Left lung (tissue), 10 donors: ENCODE results near the gene WNT2B. TPM values are rescaled to one million over a fixed set of nuclear protein-coding genes. Genes with fewer than 3 reads are reported as not detected.

ENCODE experiments used
- ATAC-seq: fragments of 200-7000 bp; cut with Tn5 transposase; one replicate; pipeline ENCODE4 v1.9.1; 2020; ENCODE audit warnings: moderate library complexity
- DNase-seq, 4 donors: peaks; one replicate each; pipeline ENCODE4 v3.0.0-alpha.2; 2013 to 2020
- H3K27ac ChIP-seq, 2 donors: fragments of 200-600 bp; sonication (generic) in 1 of 2; one replicate each; pipeline versions ENCODE4 v1.5.0 to v1.8.0; 2020 to 2021
- H3K27me3 ChIP-seq, 2 donors: fragments of 200-600 bp; sonication (generic) in 1 of 2; one replicate each; pipeline versions ENCODE4 v1.5.0 to v1.8.0; 2020 to 2021
- H3K36me3 ChIP-seq, 2 donors: fragments of 200-600 bp; sonication (generic) in 1 of 2; one replicate each; pipeline versions ENCODE4 v1.5.0 to v1.8.0; 2020 to 2021
- H3K4me1 ChIP-seq, 2 donors: fragments of 200-600 bp; one replicate each; pipeline ENCODE4 v1.8.0; 2021
- H3K4me3 ChIP-seq, 2 donors: fragments of 200-600 bp; sonication (generic) in 1 of 2; one replicate each; pipeline versions ENCODE4 v1.5.0 to v1.8.0; 2020 to 2021; ENCODE audit warnings: mild to moderate bottlenecking in 1 of 2
- H3K9me3 ChIP-seq, 2 donors: fragments of 200-600 bp; sonication (generic) in 1 of 2; one replicate each; pipeline versions ENCODE4 v1.5.0 to v1.8.0; 2020 to 2021
- intact Hi-C, 2 donors: fragments of 100-400 bp; cut with DNase I; formaldehyde crosslinking; loops; one replicate each; pipeline versions ENCODE4 v1.11.2 to v1.14.2; 2022
- polyA plus RNA-seq, 6 donors: library from polyadenylated mRNA; unstranded; fragments of 120-200 nt; gene quantifications; one replicate each; pipeline ENCODE4 v1.2.1, GENCODE V29; 2013; ENCODE audit not compliant: insufficient read length in 6 of 6
- total RNA-seq, 2 donors: library from RNA; stranded (reverse); fragmentation: NEBNext Ultra II Directional; extraction: Animal tissue kit (Norgen Biotek cat#: 25700); gene quantifications; one replicate each; pipeline ENCODE4 v1.2.1, GENCODE V29; 2021
- TF ChIP-seq, protein P1 (sequence below), 2 donors: fragments of 200-600 bp; sonication (generic) in 1 of 2; IDR thresholded peaks; one replicate each; pipeline versions ENCODE4 v1.5.0 to v1.8.0; 2021; ENCODE audit warnings: antibody characterized with exemption in 2 of 2
- donor health status: DM: no; HTN: yes; CAD: no.
- donor health status: DM: no; HTN: no; CAD: no.

WNT2B gene
- total and polyA plus RNA-seq, 8 donors: 3.6 to 6.1 (median 5.0) TPM

DNA sequence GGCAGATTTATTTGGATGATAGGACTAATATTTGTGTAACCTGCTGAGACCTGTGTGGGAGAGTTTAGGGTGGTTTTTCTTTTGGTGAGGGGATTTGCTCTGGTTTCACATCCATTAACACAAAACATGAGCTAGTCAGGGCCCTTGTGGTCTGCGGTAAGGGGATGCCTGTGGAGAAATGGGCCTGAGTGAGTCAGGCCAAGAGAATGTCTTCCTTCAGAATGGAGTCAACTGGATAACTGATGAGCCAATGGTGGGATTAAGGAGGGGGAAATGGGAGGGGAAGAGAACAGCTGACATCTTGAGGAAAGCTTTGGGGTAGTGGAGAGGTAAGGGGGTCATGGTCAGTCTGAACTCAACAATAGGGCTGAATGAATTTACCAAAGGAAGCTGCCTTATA is 13.9 kb downstream of the WNT2B start:
- peaks cover 0 to 26% of the 10 kb centered on the region in 2 donors for H3K36me3 ChIP-seq
- intact Hi-C loops: no loop called here
- H3K27me3 ChIP-seq: no peaks in the 10 kb centered on the region
- no peak overlapping the region for H3K27ac ChIP-seq
- no peaks in the 10 kb centered on the region for H3K4me1 ChIP-seq
- TF ChIP-seq, protein P1, sequence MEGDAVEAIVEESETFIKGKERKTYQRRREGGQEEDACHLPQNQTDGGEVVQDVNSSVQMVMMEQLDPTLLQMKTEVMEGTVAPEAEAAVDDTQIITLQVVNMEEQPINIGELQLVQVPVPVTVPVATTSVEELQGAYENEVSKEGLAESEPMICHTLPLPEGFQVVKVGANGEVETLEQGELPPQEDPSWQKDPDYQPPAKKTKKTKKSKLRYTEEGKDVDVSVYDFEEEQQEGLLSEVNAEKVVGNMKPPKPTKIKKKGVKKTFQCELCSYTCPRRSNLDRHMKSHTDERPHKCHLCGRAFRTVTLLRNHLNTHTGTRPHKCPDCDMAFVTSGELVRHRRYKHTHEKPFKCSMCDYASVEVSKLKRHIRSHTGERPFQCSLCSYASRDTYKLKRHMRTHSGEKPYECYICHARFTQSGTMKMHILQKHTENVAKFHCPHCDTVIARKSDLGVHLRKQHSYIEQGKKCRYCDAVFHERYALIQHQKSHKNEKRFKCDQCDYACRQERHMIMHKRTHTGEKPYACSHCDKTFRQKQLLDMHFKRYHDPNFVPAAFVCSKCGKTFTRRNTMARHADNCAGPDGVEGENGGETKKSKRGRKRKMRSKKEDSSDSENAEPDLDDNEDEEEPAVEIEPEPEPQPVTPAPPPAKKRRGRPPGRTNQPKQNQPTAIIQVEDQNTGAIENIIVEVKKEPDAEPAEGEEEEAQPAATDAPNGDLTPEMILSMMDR (IDR thresholded peaks at IDR 0.05): no peak
- H3K9me3 ChIP-seq: no peaks in the 10 kb centered on the region
- ATAC-seq (peak; percentile 25), DNase-seq (no peak)
- H3K4me3 ChIP-seq: no peak overlapping the region

DNA sequence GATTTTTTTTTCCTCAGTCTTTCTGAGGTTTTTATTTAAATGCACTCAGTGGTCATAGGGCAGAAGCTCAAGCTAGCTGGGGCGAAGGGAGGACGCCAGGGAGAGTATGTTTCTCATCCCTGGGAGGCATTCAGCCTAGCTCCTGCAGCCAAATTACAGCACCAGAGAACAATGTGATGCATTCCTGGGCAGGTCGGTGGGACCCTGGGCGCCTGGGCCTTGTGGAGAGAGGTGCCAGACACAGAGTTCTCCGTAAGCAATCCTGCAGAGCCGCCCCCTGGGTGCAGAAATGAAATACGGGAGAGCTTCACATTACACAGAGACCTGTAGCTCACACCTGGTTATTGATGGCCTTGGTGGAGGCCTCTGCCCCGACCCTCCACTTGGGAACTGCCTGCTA is 15.5 kb downstream of the WNT2B start:
- Histone ChIP-seq H3K36me3 (peaks cover 0 to 27% of the 10 kb centered on the region in 2 donors), H3K4me1 (no peaks in the 10 kb centered on the region), H3K27me3 (no peaks in the 10 kb centered on the region), H3K4me3 (no peak overlapping the region), H3K9me3 (no peaks in the 10 kb centered on the region), H3K27ac (no peak overlapping the region)
- ATAC-seq (no peak), DNase-seq (no peak)
- TF ChIP-seq, protein P1 (IDR thresholded peaks at IDR 0.05): no peak
- intact Hi-C loops: no loop called here

DNA sequence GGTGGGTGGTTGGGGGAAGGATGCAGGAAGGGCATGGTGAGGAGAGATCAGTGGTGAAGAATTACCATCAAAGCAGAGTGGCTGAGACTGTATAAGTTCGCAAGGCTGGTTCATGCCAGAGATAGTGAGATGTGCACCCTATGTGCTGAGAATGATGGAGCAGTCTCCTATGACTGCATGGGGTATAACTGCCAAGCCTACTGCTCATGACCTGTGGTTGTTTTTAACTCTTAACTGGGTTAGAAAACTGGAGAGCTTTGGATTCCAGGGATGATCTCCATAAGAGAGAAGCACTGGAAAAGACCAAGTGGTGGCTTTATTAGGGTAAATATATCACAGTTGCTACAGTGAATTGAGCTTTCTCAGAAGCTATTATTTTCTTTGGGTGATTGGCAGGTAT is 16.2 kb downstream of the WNT2B start:
- H3K4me3 ChIP-seq: no peak overlapping the region
- H3K27me3 ChIP-seq: no peaks in the 10 kb centered on the region
- no peak for DNase-seq
- H3K27ac ChIP-seq: no peak overlapping the region
- H3K9me3 ChIP-seq: no peaks in the 10 kb centered on the region
- TF ChIP-seq, protein P1 (IDR thresholded peaks at IDR 0.05): no peak
- ATAC-seq: no peak
- peaks cover 0 to 27% of the 10 kb centered on the region in 2 donors for H3K36me3 ChIP-seq
- H3K4me1 ChIP-seq: no peaks in the 10 kb centered on the region
- intact Hi-C loops: no loop called here

DNA sequence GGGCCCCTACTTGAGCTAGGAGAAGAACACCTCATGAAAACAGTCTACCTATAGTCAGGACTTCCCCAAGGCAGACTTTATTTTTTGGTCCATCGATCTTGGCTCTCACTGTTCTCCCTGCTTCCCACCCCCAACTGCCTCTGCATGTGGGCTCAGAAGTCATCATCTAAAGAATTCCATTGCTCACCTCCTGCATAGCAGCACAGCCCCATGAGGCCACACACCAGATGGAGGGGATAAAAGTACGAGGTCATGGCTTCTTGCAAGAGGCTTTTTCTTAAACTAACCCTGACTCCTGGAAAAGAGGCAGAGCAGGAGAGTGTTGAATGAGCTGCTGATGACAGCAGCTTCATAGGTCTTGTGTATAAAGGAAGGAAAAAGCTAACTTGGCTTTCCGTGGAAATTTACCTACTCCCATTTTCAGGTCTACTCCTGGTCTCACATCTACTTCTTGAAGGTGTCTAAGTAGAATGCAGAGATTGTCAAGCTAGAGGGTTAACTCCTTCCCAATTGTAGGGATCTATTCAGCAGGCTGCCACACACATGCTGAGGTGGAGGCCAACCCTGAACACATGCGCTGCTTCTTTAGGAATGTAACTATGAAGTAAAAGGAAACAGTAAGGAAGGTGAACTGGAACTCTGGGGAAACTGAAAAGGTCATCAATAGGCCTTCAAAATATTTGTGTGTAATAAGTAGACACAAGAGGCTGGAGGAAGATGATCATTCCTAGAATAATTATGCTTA is 18.7 kb downstream of the WNT2B start:
- Histone ChIP-seq H3K4me3 (no peak overlapping the region), H3K36me3 (peaks cover 0 to 27% of the 10 kb centered on the region in 2 donors), H3K9me3 (no peaks in the 10 kb centered on the region), H3K27ac (no peak overlapping the region), H3K4me1 (no peaks in the 10 kb centered on the region), H3K27me3 (no peaks in the 10 kb centered on the region)
- no peak for DNase-seq
- no peak for ATAC-seq
- TF ChIP-seq, protein P1 (IDR thresholded peaks at IDR 0.05): no peak
- intact Hi-C loops: no loop called here

DNA sequence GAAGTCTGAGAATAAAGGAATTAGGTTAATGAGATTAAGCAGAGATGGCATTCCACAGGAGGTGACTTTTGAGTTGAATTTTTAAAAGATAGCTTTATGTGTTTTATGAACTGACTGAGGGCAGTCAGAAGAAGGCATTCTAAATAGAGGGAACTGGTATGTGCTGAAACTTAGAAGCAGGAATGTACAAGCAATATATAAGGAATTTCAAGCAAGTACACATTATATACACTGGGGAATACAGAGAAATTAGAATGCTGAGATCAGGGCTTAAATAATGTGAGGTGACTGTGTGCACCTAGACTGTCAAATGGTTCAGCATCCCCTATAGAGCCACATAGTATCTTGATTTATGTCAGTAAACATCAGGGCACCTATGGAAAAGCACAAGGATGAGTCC is 19.3 kb downstream of the WNT2B start:
- DNase-seq (no peak), ATAC-seq (no peak)
- no peaks in the 10 kb centered on the region for H3K4me1 ChIP-seq
- intact Hi-C loops: no loop called here
- H3K27me3 ChIP-seq: no peaks in the 10 kb centered on the region
- peaks cover 0 to 27% of the 10 kb centered on the region in 2 donors for H3K36me3 ChIP-seq
- H3K9me3 ChIP-seq: no peaks in the 10 kb centered on the region
- no peak overlapping the region for H3K27ac ChIP-seq
- TF ChIP-seq, protein P1 (IDR thresholded peaks at IDR 0.05): no peak
- no peak overlapping the region for H3K4me3 ChIP-seq
